Neural cell (in vitro differentiated cells): ENCODE measurements around the gene MED29. TPM values are rescaled to one million over a fixed set of nuclear protein-coding genes. Genes with fewer than 3 reads are reported as not detected.

Source experiments
- H2AFZ ChIP-seq: fragments of 200-600, 300-800 bp; sonication (generic), shearing (Covaris generic); 2 replicates; pipeline ENCODE4 v1.6.0; 2014; ENCODE audit warnings: low read depth, mild to moderate bottlenecking, antibody characterized with exemption, low read length, moderate library complexity
- H3F3A ChIP-seq: fragments of 200-600 bp; shearing (Covaris generic); 2 replicates; pipeline ENCODE4 v1.6.1; 2016; ENCODE audit warnings: mild to moderate bottlenecking, moderate library complexity, mixed read lengths, antibody characterized with exemption, low read length; ENCODE audit not compliant: insufficient read depth, poor library complexity, severe bottlenecking
- H3K27ac ChIP-seq: fragments of 200-600, 300-800 bp; sonication (generic), shearing (Covaris generic); 2 replicates; pipeline ENCODE4 v1.5.1; 2014; ENCODE audit warnings: mild to moderate bottlenecking, low read length, moderate library complexity
- H3K27me3 ChIP-seq: fragments of 300-800, 200-600 bp; sonication (generic), shearing (Covaris generic); 2 replicates; pipeline ENCODE4 v1.6.0; 2014; ENCODE audit warnings: mild to moderate bottlenecking, low read depth, low read length, moderate library complexity; ENCODE audit not compliant: insufficient read depth
- H3K36me3 ChIP-seq: fragments of 300-800, 200-600 bp; sonication (generic), shearing (Covaris generic); 2 replicates; pipeline ENCODE4 v1.5.1; 2014; ENCODE audit warnings: mild to moderate bottlenecking, antibody characterized with exemption, low read length, moderate library complexity; ENCODE audit not compliant: insufficient read depth
- H3K4me2 ChIP-seq: fragments of 300-800, 200-600 bp; sonication (generic), shearing (Covaris generic); 2 replicates; pipeline ENCODE4 v1.6.0; 2014; ENCODE audit warnings: mild to moderate bottlenecking, low read length
- H3K4me3 ChIP-seq: fragments of 300-800, 200-600 bp; sonication (generic), shearing (Covaris generic); 2 replicates; pipeline ENCODE4 v1.5.1; 2014; ENCODE audit warnings: mild to moderate bottlenecking, low read length, moderate library complexity
- H3K79me2 ChIP-seq: fragments of 200-600 bp; shearing (Covaris generic); replicated peaks from 2 replicates; pipeline ENCODE4 v1.6.0; 2014; ENCODE audit warnings: mild to moderate bottlenecking, low read length, moderate library complexity; ENCODE audit not compliant: insufficient read depth
- H3K9ac ChIP-seq: fragments of 300-800, 200-600 bp; sonication (generic), shearing (Covaris generic); 2 replicates; pipeline ENCODE4 v1.6.1; 2016; ENCODE audit warnings: mild to moderate bottlenecking, low read length, mixed read lengths
- H3K9me2 ChIP-seq: fragments of 200-600 bp; shearing (Covaris generic); 2 replicates; pipeline ENCODE4 v1.6.1; 2016; ENCODE audit warnings: mild to moderate bottlenecking, low read length, mixed read lengths; ENCODE audit not compliant: insufficient read depth
- H3K9me3 ChIP-seq: fragments of 200-600, 300-800 bp; sonication (generic), shearing (Covaris generic); 2 replicates; pipeline ENCODE4 v1.6.1; 2016; ENCODE audit warnings: mild to moderate bottlenecking, mixed run types, low read length, moderate library complexity, mixed read lengths
- H4K20me1 ChIP-seq: fragments of 200-600 bp; shearing (Covaris generic); 2 replicates; pipeline ENCODE4 v1.6.1; 2016; ENCODE audit warnings: mild to moderate bottlenecking, mixed run types; ENCODE audit not compliant: insufficient read depth
- EP300 ChIP-seq: fragments of 450-650 bp; conservative IDR thresholded peaks from 2 replicates; pipeline ENCODE4 v1.6.1; 2014; ENCODE audit warnings: antibody characterized with exemption, mild to moderate bottlenecking, moderate library complexity; ENCODE audit not compliant: poor library complexity, severe bottlenecking
- EZH2 ChIP-seq: fragments of 200-600, 300-800 bp; shearing (Covaris generic), sonication (generic); IDR thresholded peaks from 2 replicates; pipeline ENCODE4 v1.6.1; 2014; ENCODE audit warnings: antibody characterized with exemption, low read length, borderline replicate concordance, mild to moderate bottlenecking; ENCODE audit not compliant: insufficient read depth, poor library complexity, severe bottlenecking
- MXI1 ChIP-seq: fragments of 450-650 bp; conservative IDR thresholded peaks from 2 replicates; pipeline ENCODE4 v1.6.1; 2014; ENCODE audit warnings: antibody characterized with exemption, mild to moderate bottlenecking; ENCODE audit not compliant: poor library complexity, severe bottlenecking
- POLR2AphosphoS5 ChIP-seq: IDR thresholded peaks from 2 replicates; pipeline ENCODE4 v1.6.1; 2012
- RAD21 ChIP-seq: fragments of 450-650 bp; conservative IDR thresholded peaks from 2 replicates; pipeline ENCODE4 v1.6.1; 2014; ENCODE audit warnings: antibody characterized with exemption, mild to moderate bottlenecking, moderate library complexity
- SMC3 ChIP-seq: fragments of 450-650 bp; conservative IDR thresholded peaks from 2 replicates; pipeline ENCODE4 v1.6.1; 2014; ENCODE audit warnings: antibody characterized with exemption, mild to moderate bottlenecking, moderate library complexity; ENCODE audit not compliant: poor library complexity
- TAF1 ChIP-seq: IDR thresholded peaks from 2 replicates; pipeline ENCODE4 v1.6.1; 2012; ENCODE audit warnings: low read depth
- polyA plus RNA-seq: library from polyadenylated mRNA; depleted of rRNA; stranded (reverse); fragments of >200 nt; gene quantifications from 2 replicates; pipeline ENCODE4 v1.2.3, GENCODE V29; 2014
- TF ChIP-seq, protein P1 (sequence below): IDR thresholded peaks from 2 replicates; pipeline ENCODE4 v1.6.1; 2012; ENCODE audit warnings: borderline replicate concordance
- TF ChIP-seq, protein P2 (sequence below): fragments of 450-650 bp; IDR thresholded peaks from 2 replicates; pipeline ENCODE4 v1.5.1; 2014; ENCODE audit warnings: antibody characterized with exemption, mild to moderate bottlenecking, moderate library complexity; ENCODE audit not compliant: poor library complexity, severe bottlenecking

Gene MED29
- polyA plus RNA-seq, 1 donor from 2014 or later, result 39.5 TPM

DNA sequence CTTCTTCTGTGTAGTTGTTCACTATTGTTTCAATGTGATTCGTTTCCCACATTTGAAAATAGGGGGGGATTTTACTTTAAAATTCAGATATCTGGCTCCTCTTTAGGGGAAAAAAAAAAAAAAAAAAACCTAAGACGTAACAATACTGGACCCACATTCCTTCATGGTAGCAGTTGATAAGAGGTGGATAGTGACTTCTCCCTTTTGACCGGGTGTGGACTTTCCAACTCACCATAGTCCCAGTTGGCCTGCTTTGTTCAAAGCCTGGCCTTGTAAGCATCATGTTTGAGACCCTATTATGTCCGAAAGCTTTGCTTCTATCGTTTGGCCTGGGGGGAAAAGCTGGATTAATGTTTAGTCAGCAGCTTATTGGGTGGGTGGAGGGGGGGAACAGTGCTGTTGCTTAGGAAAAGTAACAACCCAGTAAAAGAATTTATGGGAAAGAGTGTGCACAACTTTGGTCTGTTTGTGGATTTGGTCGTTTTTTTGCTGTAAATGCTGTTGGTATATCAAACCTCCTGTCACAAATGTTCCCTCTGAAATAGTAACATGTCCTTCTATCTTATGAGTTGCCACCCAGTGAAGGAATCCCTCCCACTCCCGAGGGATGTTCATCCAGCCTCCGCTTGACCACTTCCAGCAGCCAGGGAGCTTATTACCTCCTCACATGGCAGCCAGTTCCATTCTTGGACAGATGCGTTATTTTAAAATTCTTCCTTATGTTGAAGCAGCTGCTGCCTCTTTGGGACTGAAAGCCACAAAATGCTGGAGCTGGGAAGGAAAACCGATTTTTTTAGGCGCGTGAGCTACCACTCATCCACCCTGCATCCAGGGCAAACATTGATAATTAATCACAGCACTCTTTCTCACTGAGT, 38.6 kb upstream of the MED29 start:
- H4K20me1 ChIP-seq, result no peaks in the 10 kb centered on the region
- no peaks in the 10 kb centered on the region for H3K9me2 ChIP-seq
- no peak overlapping the region for H3K4me3 ChIP-seq
- H3K4me2 ChIP-seq, result no peak overlapping the region
- H3K9me3 ChIP-seq, result no peaks in the 10 kb centered on the region
- peaks cover 10% of the 10 kb centered on the region for H3K36me3 ChIP-seq
- no peaks in the 10 kb centered on the region for H3F3A ChIP-seq
- peaks cover 12% of the 10 kb centered on the region for H3K79me2 ChIP-seq
- TF ChIP-seq TAF1 (no peak), EP300 (no peak), MXI1 (no peak), RAD21 (no peak), POLR2AphosphoS5 (no peak), EZH2 (no peak), SMC3 (no peak)
- TF ChIP-seq, protein P1, sequence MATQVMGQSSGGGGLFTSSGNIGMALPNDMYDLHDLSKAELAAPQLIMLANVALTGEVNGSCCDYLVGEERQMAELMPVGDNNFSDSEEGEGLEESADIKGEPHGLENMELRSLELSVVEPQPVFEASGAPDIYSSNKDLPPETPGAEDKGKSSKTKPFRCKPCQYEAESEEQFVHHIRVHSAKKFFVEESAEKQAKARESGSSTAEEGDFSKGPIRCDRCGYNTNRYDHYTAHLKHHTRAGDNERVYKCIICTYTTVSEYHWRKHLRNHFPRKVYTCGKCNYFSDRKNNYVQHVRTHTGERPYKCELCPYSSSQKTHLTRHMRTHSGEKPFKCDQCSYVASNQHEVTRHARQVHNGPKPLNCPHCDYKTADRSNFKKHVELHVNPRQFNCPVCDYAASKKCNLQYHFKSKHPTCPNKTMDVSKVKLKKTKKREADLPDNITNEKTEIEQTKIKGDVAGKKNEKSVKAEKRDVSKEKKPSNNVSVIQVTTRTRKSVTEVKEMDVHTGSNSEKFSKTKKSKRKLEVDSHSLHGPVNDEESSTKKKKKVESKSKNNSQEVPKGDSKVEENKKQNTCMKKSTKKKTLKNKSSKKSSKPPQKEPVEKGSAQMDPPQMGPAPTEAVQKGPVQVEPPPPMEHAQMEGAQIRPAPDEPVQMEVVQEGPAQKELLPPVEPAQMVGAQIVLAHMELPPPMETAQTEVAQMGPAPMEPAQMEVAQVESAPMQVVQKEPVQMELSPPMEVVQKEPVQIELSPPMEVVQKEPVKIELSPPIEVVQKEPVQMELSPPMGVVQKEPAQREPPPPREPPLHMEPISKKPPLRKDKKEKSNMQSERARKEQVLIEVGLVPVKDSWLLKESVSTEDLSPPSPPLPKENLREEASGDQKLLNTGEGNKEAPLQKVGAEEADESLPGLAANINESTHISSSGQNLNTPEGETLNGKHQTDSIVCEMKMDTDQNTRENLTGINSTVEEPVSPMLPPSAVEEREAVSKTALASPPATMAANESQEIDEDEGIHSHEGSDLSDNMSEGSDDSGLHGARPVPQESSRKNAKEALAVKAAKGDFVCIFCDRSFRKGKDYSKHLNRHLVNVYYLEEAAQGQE, result no peak
- TF ChIP-seq, protein P2, sequence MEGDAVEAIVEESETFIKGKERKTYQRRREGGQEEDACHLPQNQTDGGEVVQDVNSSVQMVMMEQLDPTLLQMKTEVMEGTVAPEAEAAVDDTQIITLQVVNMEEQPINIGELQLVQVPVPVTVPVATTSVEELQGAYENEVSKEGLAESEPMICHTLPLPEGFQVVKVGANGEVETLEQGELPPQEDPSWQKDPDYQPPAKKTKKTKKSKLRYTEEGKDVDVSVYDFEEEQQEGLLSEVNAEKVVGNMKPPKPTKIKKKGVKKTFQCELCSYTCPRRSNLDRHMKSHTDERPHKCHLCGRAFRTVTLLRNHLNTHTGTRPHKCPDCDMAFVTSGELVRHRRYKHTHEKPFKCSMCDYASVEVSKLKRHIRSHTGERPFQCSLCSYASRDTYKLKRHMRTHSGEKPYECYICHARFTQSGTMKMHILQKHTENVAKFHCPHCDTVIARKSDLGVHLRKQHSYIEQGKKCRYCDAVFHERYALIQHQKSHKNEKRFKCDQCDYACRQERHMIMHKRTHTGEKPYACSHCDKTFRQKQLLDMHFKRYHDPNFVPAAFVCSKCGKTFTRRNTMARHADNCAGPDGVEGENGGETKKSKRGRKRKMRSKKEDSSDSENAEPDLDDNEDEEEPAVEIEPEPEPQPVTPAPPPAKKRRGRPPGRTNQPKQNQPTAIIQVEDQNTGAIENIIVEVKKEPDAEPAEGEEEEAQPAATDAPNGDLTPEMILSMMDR, result no peak
- H3K27ac ChIP-seq, result no peak overlapping the region
- no peak overlapping the region for H2AFZ ChIP-seq
- H3K9ac ChIP-seq, result no peak overlapping the region
- no peaks in the 10 kb centered on the region for H3K27me3 ChIP-seq

DNA sequence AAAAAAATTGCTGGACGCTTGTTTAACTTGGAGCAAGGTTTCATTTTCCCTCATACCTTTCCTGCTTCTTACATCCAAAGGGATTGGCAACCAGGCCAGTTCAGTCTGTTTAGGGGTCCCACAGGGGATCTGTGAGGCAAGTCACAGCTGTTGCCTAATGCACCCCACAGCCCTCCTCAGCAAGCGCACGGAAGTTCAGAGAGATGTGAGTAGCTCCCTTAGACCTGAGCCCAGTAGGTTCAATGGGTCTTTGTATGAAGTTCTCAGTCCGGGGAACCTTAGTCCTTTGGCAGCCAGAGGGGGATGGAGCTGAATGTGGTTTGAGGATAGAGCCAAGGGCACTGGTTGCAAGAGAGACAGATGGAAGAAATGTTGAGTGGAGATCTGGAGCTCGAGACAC, 35.9 kb upstream of the MED29 start:
- no peaks in the 10 kb centered on the region for H3F3A ChIP-seq
- peaks cover 3% of the 10 kb centered on the region for H3K79me2 ChIP-seq
- H2AFZ ChIP-seq, result no peak overlapping the region
- H3K27me3 ChIP-seq, result no peaks in the 10 kb centered on the region
- TF ChIP-seq, protein P1, result no peak
- TF ChIP-seq, protein P2, result no peak
- TF ChIP-seq MXI1, result no peak
- TF ChIP-seq TAF1, result no peak
- TF ChIP-seq EZH2, result no peak
- no peak for TF ChIP-seq EP300
- no peak for TF ChIP-seq POLR2AphosphoS5
- TF ChIP-seq SMC3, result no peak
- TF ChIP-seq RAD21, result no peak
- no peak overlapping the region for H3K27ac ChIP-seq
- H3K4me3 ChIP-seq, result no peak overlapping the region
- no peaks in the 10 kb centered on the region for H3K9me3 ChIP-seq
- H3K36me3 ChIP-seq, result peaks cover 10% of the 10 kb centered on the region
- no peaks in the 10 kb centered on the region for H3K9me2 ChIP-seq
- H3K4me2 ChIP-seq, result no peak overlapping the region
- no peak overlapping the region for H3K9ac ChIP-seq
- no peaks in the 10 kb centered on the region for H4K20me1 ChIP-seq
